Measurements from ENCODE around the gene PDXP.

DNA sequence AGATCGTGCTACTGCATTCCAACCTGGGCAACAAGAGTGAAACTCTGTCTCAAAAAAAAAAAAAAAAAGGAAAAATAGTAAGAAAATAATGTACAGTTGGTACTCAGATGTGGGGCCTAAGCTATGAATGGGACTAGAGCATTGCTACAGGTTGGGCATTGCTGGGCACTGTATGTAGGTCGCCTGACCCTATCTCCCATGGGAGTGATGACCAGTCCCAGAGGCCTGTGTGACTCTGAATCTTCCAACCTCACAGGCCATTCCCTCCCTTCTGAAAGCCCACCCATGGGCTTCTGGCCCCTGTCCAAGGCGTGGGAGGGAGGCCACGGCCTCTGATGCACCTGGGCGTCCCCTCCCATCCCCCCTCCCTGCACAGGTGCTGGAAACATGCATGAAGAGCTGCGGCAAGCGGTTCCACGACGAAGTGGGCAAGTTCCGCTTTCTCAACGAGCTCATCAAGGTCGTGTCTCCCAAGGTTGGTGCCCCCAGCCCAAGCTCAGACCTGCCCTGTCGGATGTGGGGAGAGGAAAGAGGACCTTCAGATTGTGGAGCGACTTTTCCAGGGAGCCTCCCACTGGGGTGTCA is 40.4 kb upstream of the PDXP start:
- TF ChIP-seq, protein P1, sequence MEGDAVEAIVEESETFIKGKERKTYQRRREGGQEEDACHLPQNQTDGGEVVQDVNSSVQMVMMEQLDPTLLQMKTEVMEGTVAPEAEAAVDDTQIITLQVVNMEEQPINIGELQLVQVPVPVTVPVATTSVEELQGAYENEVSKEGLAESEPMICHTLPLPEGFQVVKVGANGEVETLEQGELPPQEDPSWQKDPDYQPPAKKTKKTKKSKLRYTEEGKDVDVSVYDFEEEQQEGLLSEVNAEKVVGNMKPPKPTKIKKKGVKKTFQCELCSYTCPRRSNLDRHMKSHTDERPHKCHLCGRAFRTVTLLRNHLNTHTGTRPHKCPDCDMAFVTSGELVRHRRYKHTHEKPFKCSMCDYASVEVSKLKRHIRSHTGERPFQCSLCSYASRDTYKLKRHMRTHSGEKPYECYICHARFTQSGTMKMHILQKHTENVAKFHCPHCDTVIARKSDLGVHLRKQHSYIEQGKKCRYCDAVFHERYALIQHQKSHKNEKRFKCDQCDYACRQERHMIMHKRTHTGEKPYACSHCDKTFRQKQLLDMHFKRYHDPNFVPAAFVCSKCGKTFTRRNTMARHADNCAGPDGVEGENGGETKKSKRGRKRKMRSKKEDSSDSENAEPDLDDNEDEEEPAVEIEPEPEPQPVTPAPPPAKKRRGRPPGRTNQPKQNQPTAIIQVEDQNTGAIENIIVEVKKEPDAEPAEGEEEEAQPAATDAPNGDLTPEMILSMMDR (conservative IDR thresholded peaks at IDR 0.05) = no peak
- TF ChIP-seq EZH2 (IDR thresholded peaks at IDR 0.05; ENCODE audit: low read depth) = no peak

Data from PC-9 (cell line).